ENCODE measurements around the gene EZR. TPM values are rescaled to one million over a fixed set of nuclear protein-coding genes. Genes with fewer than 3 reads are reported as not detected.

The EZR gene
- total RNA-seq, 1 donor from 2014 or later, result 314 TPM

- Histone ChIP-seq H3K36me3 (ENCODE audit: control insufficient read depth, insufficient read depth, low read length) (peaks cover 10% of the 10 kb centered on the region), H3K27me3 (ENCODE audit: control insufficient read depth, insufficient read depth, low read length) (no peaks in the 10 kb centered on the region), H3K4me3 (ENCODE audit: low read depth, low read length) (no peak overlapping the region)
- TF ChIP-seq CTCF (IDR thresholded peaks at IDR 0.05; ENCODE audit: insufficient read depth, low read length, severe bottlenecking), result peak; percentile 21
- peak; percentile 62 for DNase-seq (ENCODE audit: low read depth)
- no peak for FAIRE-seq
These were observed 19.9 kb downstream of the EZR start for GRCh38 chr6:158799051-158799792.

- Histone ChIP-seq H3K27me3 (ENCODE audit: control insufficient read depth, insufficient read depth, low read length) (no peaks in the 10 kb centered on the region), H3K4me3 (ENCODE audit: low read depth, low read length) (no peak overlapping the region), H3K36me3 (ENCODE audit: control insufficient read depth, insufficient read depth, low read length) (peaks cover 10% of the 10 kb centered on the region)
- no peak for FAIRE-seq
- DNase-seq (ENCODE audit: low read depth), result no peak
- TF ChIP-seq CTCF (IDR thresholded peaks at IDR 0.05; ENCODE audit: insufficient read depth, low read length, severe bottlenecking), result no peak
These were observed 20.9 kb downstream of the EZR start for GRCh38 chr6:158798311-158798710.

- H3K4me3 ChIP-seq (ENCODE audit: low read depth, low read length), result no peak overlapping the region
- peaks cover 9% of the 10 kb centered on the region for H3K36me3 ChIP-seq (ENCODE audit: control insufficient read depth, insufficient read depth, low read length)
- FAIRE-seq (no peak), DNase-seq (ENCODE audit: low read depth) (peak; percentile 72)
- no peaks in the 10 kb centered on the region for H3K27me3 ChIP-seq (ENCODE audit: control insufficient read depth, insufficient read depth, low read length)
- TF ChIP-seq CTCF (IDR thresholded peaks at IDR 0.05; ENCODE audit: insufficient read depth, low read length, severe bottlenecking), result no peak
These were observed 21.5 kb downstream of the EZR start for GRCh38 chr6:158797331-158798310.

GRCh38 chr6:158796353-158796752 is 22.8 kb downstream of the EZR start:
- Histone ChIP-seq H3K4me3 (ENCODE audit: low read depth, low read length) (no peak overlapping the region), H3K36me3 (ENCODE audit: control insufficient read depth, insufficient read depth, low read length) (peaks cover 9% of the 10 kb centered on the region), H3K27me3 (ENCODE audit: control insufficient read depth, insufficient read depth, low read length) (no peaks in the 10 kb centered on the region)
- no peak for FAIRE-seq
- DNase-seq (ENCODE audit: low read depth), result no peak
- TF ChIP-seq CTCF (IDR thresholded peaks at IDR 0.05; ENCODE audit: insufficient read depth, low read length, severe bottlenecking), result no peak

- Histone ChIP-seq H3K36me3 (ENCODE audit: control insufficient read depth, insufficient read depth, low read length) (peaks cover 9% of the 10 kb centered on the region), H3K4me3 (ENCODE audit: low read depth, low read length) (no peak overlapping the region), H3K27me3 (ENCODE audit: control insufficient read depth, insufficient read depth, low read length) (no peaks in the 10 kb centered on the region)
- FAIRE-seq (no peak), DNase-seq (ENCODE audit: low read depth) (no peak)
- no peak for TF ChIP-seq CTCF (IDR thresholded peaks at IDR 0.05; ENCODE audit: insufficient read depth, low read length, severe bottlenecking)
These were observed 23.7 kb downstream of the EZR start for GRCh38 chr6:158795516-158795915.

Measured in bronchial epithelial cell (primary cell).